GM19395 (cell line): ENCODE results near the gene TOMM22.

ENCODE experiments used
- ATAC-seq: cut with Tn5 transposase; IDR thresholded peaks from one replicate; pipeline ENCODE4 v1.9.1; 2021; ENCODE audit warnings: mild to moderate bottlenecking, moderate library complexity; ENCODE audit not compliant: unreplicated experiment

The TOMM22 gene

GRCh38 chr22:38733329-38733723, 51.6 kb downstream of the TOMM22 start:
- ATAC-seq, result no peak

GRCh38 chr22:38733724-38734381, 52.1 kb downstream of the TOMM22 start:
- ATAC-seq, result no peak

GRCh38 chr22:38734421-38735100, 52.8 kb downstream of the TOMM22 start:
- no peak for ATAC-seq
